IMR-90 (cell line): ENCODE data around the gene SULT1C4. TPM values are rescaled to one million over a fixed set of nuclear protein-coding genes. Genes with fewer than 3 reads are reported as not detected.

ENCODE experiments used
- ATAC-seq: fragments of 200-7000 bp; cut with Tn5 transposase; 2 replicates; pipeline ENCODE4 v1.9.1; 2020; ENCODE audit warnings: low read depth, mild to moderate bottlenecking, moderate library complexity
- BruUV-seq: library from RNA; stranded (reverse); fragments of 400-500 nt; replicated peaks from 2 replicates; lab custom pipeline; 2021; lab: Mats Ljungman, UMichigan
- CTCF ChIA-PET: fragments of 300-600 bp; formaldehyde crosslinking; extraction: SDS; loops from one replicate; lab custom pipeline; 2021; ENCODE audit warnings: antibody characterized with exemption; lab: Yijun Ruan, JAX
- POLR2A ChIA-PET: fragments of 300-600 bp; sonication (Branson Sonifier 250); formaldehyde crosslinking; loops from one replicate; lab custom pipeline; 2022; ENCODE audit warnings: antibody characterized with exemption; ENCODE audit not compliant: unreplicated experiment; lab: Charles Lee
- DNase-seq: peaks from one replicate; pipeline ENCODE4 v3.0.0; 2013
- H2AFZ ChIP-seq: replicated peaks from 2 replicates; pipeline ENCODE3; 2013; ENCODE audit warnings: low read length, mild to moderate bottlenecking; ENCODE audit not compliant: poor library complexity
- H2AK5ac ChIP-seq: 2 replicates; pipeline ENCODE4 v1.6.1; 2013; ENCODE audit warnings: low read depth, low read length, inconsistent platforms
- H2AK9ac ChIP-seq: replicated peaks from 2 replicates; pipeline ENCODE3; 2013; ENCODE audit warnings: mild to moderate bottlenecking, low read depth, low read length, moderate library complexity; ENCODE audit not compliant: poor library complexity
- H2BK120ac ChIP-seq: 2 replicates; pipeline ENCODE4 v1.6.1; 2013; ENCODE audit warnings: low read depth, low read length, inconsistent platforms
- H2BK15ac ChIP-seq: 3 replicates; pipeline ENCODE4 v1.6.1; 2013; ENCODE audit warnings: low read depth, low read length, inconsistent platforms
- H2BK20ac ChIP-seq: 2 replicates; pipeline ENCODE4 v1.6.1; 2013; ENCODE audit warnings: low read depth, mild to moderate bottlenecking, inconsistent platforms, low read length, moderate library complexity
- H2BK5ac ChIP-seq: 2 replicates; pipeline ENCODE4 v1.6.1; 2013; ENCODE audit warnings: mild to moderate bottlenecking, low read depth, low read length, inconsistent platforms; ENCODE audit not compliant: poor library complexity, severe bottlenecking
- H3K14ac ChIP-seq: replicated peaks from 2 replicates; pipeline ENCODE4 v1.6.1; 2013; ENCODE audit warnings: low read depth, low read length, inconsistent platforms
- H3K18ac ChIP-seq: 2 replicates; pipeline ENCODE4 v1.6.1; 2013; ENCODE audit warnings: low read depth, low read length, control low read depth
- H3K23ac ChIP-seq: 2 replicates; pipeline ENCODE4 v1.6.1; 2013; ENCODE audit warnings: low read depth, low read length, inconsistent platforms
- H3K27ac ChIP-seq: 2 replicates; pipeline ENCODE4 v1.5.1; 2013; ENCODE audit warnings: mild to moderate bottlenecking, control low read depth, low read length; ENCODE audit not compliant: insufficient read depth
- H3K27me3 ChIP-seq: 2 replicates; pipeline ENCODE4 v1.6.1; 2013; ENCODE audit warnings: low read length; ENCODE audit not compliant: control insufficient read depth, insufficient read depth
- H3K36me3 ChIP-seq: 2 replicates; pipeline ENCODE4 v1.6.1; 2013; ENCODE audit warnings: low read length, mixed read lengths; ENCODE audit not compliant: control insufficient read depth, insufficient read depth
- H3K4ac ChIP-seq: 2 replicates; pipeline ENCODE4 v1.6.1; 2013; ENCODE audit warnings: low read depth, low read length, inconsistent platforms
- H3K4me1 ChIP-seq: 2 replicates; pipeline ENCODE4 v1.6.1; 2013; ENCODE audit warnings: low read length, mixed read lengths; ENCODE audit not compliant: control insufficient read depth, insufficient read depth
- H3K4me2 ChIP-seq: 2 replicates; pipeline ENCODE4 v1.6.1; 2013; ENCODE audit warnings: low read depth, mild to moderate bottlenecking, control low read depth, low read length, moderate library complexity
- H3K4me3 ChIP-seq: 2 replicates; pipeline ENCODE4 v1.5.1; 2013; ENCODE audit warnings: low read depth, mild to moderate bottlenecking, control low read depth, low read length, moderate library complexity; ENCODE audit not compliant: insufficient read depth
- H3K56ac ChIP-seq: 2 replicates; pipeline ENCODE4 v1.6.1; 2013; ENCODE audit warnings: low read length, inconsistent platforms; ENCODE audit not compliant: insufficient read depth; ENCODE audit errors: extremely low read depth
- H3K79me1 ChIP-seq, 2 experiments: 2 replicates each; pipeline ENCODE4 v1.6.1; 2013; ENCODE audit warnings: low read length in 2 of 2, inconsistent platforms in 1 of 2, low read depth in 1 of 2
- H3K9ac ChIP-seq: 2 replicates; pipeline ENCODE4 v1.6.1; 2013; ENCODE audit warnings: low read depth, low read length, control low read depth
- H3K9me1 ChIP-seq: 2 replicates; pipeline ENCODE4 v1.6.1; 2013; ENCODE audit warnings: low read length, inconsistent platforms; ENCODE audit not compliant: insufficient read depth
- H3K9me3 ChIP-seq: 2 replicates; pipeline ENCODE4 v1.6.1; 2013; ENCODE audit warnings: low read length; ENCODE audit not compliant: control insufficient read depth, insufficient read depth
- H4K20me1 ChIP-seq: 2 replicates; pipeline ENCODE4 v1.6.1; 2013; ENCODE audit warnings: low read length, inconsistent platforms; ENCODE audit not compliant: insufficient read depth
- H4K5ac ChIP-seq: 2 replicates; pipeline ENCODE4 v1.6.1; 2013; ENCODE audit warnings: mild to moderate bottlenecking, low read depth, low read length, control low read depth
- H4K8ac ChIP-seq, 2 experiments: 2 replicates each; pipeline ENCODE4 v1.6.1; 2013; ENCODE audit warnings: low read depth in 2 of 2, low read length in 2 of 2, control low read depth in 1 of 2, inconsistent platforms in 1 of 2
- H4K91ac ChIP-seq: 2 replicates; pipeline ENCODE4 v1.6.1; 2013; ENCODE audit warnings: low read depth, low read length, inconsistent platforms; ENCODE audit not compliant: insufficient read depth
- CEBPB ChIP-seq: IDR thresholded peaks from 2 replicates; pipeline ENCODE4 v1.6.1; 2012; ENCODE audit warnings: low read depth, low read length, improper control_type of control experiment
- CHD1 ChIP-seq: IDR thresholded peaks from 2 replicates; pipeline ENCODE4 v1.6.1; 2012; ENCODE audit warnings: low read depth, low read length, improper control_type of control experiment
- FOS ChIP-seq: fragments of 150-350 bp; IDR thresholded peaks from 2 replicates; pipeline ENCODE4 v1.6.1; 2016; ENCODE audit warnings: low read depth, low read length
- MAFK ChIP-seq: IDR thresholded peaks from 2 replicates; pipeline ENCODE4 v1.6.1; 2012; ENCODE audit warnings: low read depth, low read length, improper control_type of control experiment
- RAD21 ChIP-seq: IDR thresholded peaks from 2 replicates; pipeline ENCODE4 v1.6.1; 2012; ENCODE audit warnings: low read length, improper control_type of control experiment
- SMC3 ChIP-seq: fragments of 150-350 bp; IDR thresholded peaks from 2 replicates; pipeline ENCODE4 v1.6.1; 2016; ENCODE audit warnings: low read depth, mild to moderate bottlenecking, antibody characterized with exemption, low read length, moderate library complexity
- USF2 ChIP-seq: fragments of 150-350 bp; IDR thresholded peaks from 2 replicates; pipeline ENCODE4 v1.6.1; 2017; ENCODE audit warnings: mild to moderate bottlenecking, antibody characterized with exemption, low read length, low read depth
- WGBS, 2 experiments: methylation state at CpG; one replicate each; pipeline versions ENCODE4 v1.1.5 to v1.1.7; 2013; ENCODE audit warnings: missing lambda C conversion rate in 2 of 2; ENCODE audit not compliant: insufficient read length in 1 of 2; ENCODE audit errors: extremely low coverage in 2 of 2; 5-methylcytosine and 5-hydroxymethylcytosine counted together
- dilution Hi-C: fragments of 300-500 bp; cut with HindIII; formaldehyde crosslinking; loops from one replicate; pipeline ENCODE4 v1.14.3; 2018; ENCODE audit warnings: low sequenced_read_pairs; ENCODE audit not compliant: unreplicated experiment
- in situ Hi-C: fragments of 300-500 bp; cut with MboI; formaldehyde crosslinking; loops from 3 replicates; pipeline ENCODE4 v1.14.3; 2019; ENCODE audit warnings: low sequenced_read_pairs, inconsistent platforms, mixed read lengths
- intact Hi-C: fragments of 100-400 bp; cut with micrococcal nuclease; formaldehyde crosslinking; loops from 2 replicates; pipeline ENCODE4 v1.10.0; 2022
- polyA plus RNA-seq, 3 experiments: library from polyadenylated mRNA; depleted of rRNA; stranded (reverse); fragments of >200 nt; gene quantifications; 2 replicates each; pipeline ENCODE4 v1.2.3, GENCODE V29; 2012; ENCODE audit warnings: low replicate concordance in 1 of 3
- total RNA-seq: library from RNA; depleted of rRNA; stranded (reverse); fragments of >200 nt; gene quantifications from 2 replicates; pipeline ENCODE4 v1.2.3, GENCODE V29; 2012

Gene SULT1C4
- total and polyA plus RNA-seq, 2 of the 4 experiments (the other 2 are of a cell fraction), result 0.36 to 0.50 TPM

GRCh38 chr2:108395155-108395554, 17.4 kb downstream of the SULT1C4 start:
- H3K14ac ChIP-seq, result no peak overlapping the region
- H3K4me3 ChIP-seq, result no peak overlapping the region
- POLR2A ChIA-PET, result no interaction called here
- CTCF ChIA-PET, result no interaction called here
- intact Hi-C loops (no loop called here), in situ Hi-C loops (no loop called here), dilution Hi-C loops (no loop called here)
- H3K4me1 ChIP-seq, result no peaks in the 10 kb centered on the region
- ATAC-seq (no peak), DNase-seq (no peak)
- no peaks in the 10 kb centered on the region for H3K79me1 ChIP-seq
- no peaks in the 10 kb centered on the region for H3K27me3 ChIP-seq
- no peak overlapping the region for H2BK120ac ChIP-seq
- BruUV-seq, result no TSS peak
- WGBS, 2 experiments, result 89% methylated on average over 8 of the region's 8 CpGs; no CpG with 5 or more reads in 1 of the 2 experiments
- no peak overlapping the region for H3K18ac ChIP-seq
- no peak overlapping the region for H2BK15ac ChIP-seq
- TF ChIP-seq MAFK (peak; percentile 26; the same call in 1 of the 2 replicates), USF2 (no peak), SMC3 (no peak), RAD21 (no peak), FOS (no peak), CHD1 (no peak), CEBPB (no peak)
- no peak overlapping the region for H2BK5ac ChIP-seq
- H3K27ac ChIP-seq, result no peak overlapping the region
- H3K36me3 ChIP-seq, result no peaks in the 10 kb centered on the region
- H2AK5ac ChIP-seq, result no peak overlapping the region
- no peak overlapping the region for H3K4ac ChIP-seq
- H4K20me1 ChIP-seq, result no peaks in the 10 kb centered on the region
- H2AK9ac ChIP-seq, result no peak overlapping the region
- no peak overlapping the region for H3K56ac ChIP-seq
- H4K5ac ChIP-seq, result no peak overlapping the region
- no peak overlapping the region for H4K91ac ChIP-seq
- H4K8ac ChIP-seq, result no peak overlapping the region
- H2BK20ac ChIP-seq, result no peak overlapping the region
- no peak overlapping the region for H3K23ac ChIP-seq
- no peaks in the 10 kb centered on the region for H3K9me1 ChIP-seq
- no peak overlapping the region for H3K4me2 ChIP-seq
- H2AFZ ChIP-seq, result no peak overlapping the region
- H3K9ac ChIP-seq, result no peak overlapping the region
- peaks cover 24% of the 10 kb centered on the region for H3K9me3 ChIP-seq
